H54 (cell line): Measurements from ENCODE around the gene ANGPTL2.

Source experiments
- DNase-seq: peaks from one replicate; pipeline ENCODE4 v3.0.0; 2011; ENCODE audit warnings: low spot score, mixed read lengths; ENCODE audit not compliant: insufficient read length
- FAIRE-seq: peaks from 3 replicates; lab custom pipeline; 2011; peaks lifted over from hg19 to GRCh38; lab: Jason Lieb, UNC
- POLR2A ChIP-seq: IDR thresholded peaks from 2 replicates; pipeline ENCODE4 v1.6.1; 2011; ENCODE audit warnings: low read depth, mild to moderate bottlenecking, low read length

Gene ANGPTL2

GRCh38 chr9:127109212-127109711 is 13.2 kb downstream of the ANGPTL2 start:
- FAIRE-seq (no peak), DNase-seq (no peak)
- TF ChIP-seq POLR2A, result no peak

GRCh38 chr9:127107929-127108876 is 14.2 kb downstream of the ANGPTL2 start:
- FAIRE-seq, result no peak
- DNase-seq, result no peak
- TF ChIP-seq POLR2A, result no peak

- FAIRE-seq, result no peak
- TF ChIP-seq POLR2A, result no peak
Observed at GRCh38 chr9:127107171-127107928, 15.1 kb downstream of the ANGPTL2 start.

GRCh38 chr9:127106466-127106855 is 16.0 kb downstream of the ANGPTL2 start:
- DNase-seq (no peak), FAIRE-seq (no peak)
- TF ChIP-seq POLR2A, result no peak

More at GRCh38 chr9:127107171-127107928, 15.1 kb downstream of the ANGPTL2 start:
- no peak for DNase-seq

GRCh38 chr9:127105805-127106465 is 16.5 kb downstream of the ANGPTL2 start:
- no peak for TF ChIP-seq POLR2A
- DNase-seq, result no peak
- no peak for FAIRE-seq

GRCh38 chr9:127104581-127105311 is 17.7 kb downstream of the ANGPTL2 start:
- DNase-seq (no peak), FAIRE-seq (no peak)
- no peak for TF ChIP-seq POLR2A

- DNase-seq (no peak), FAIRE-seq (no peak)
- TF ChIP-seq POLR2A, result no peak
Observed at GRCh38 chr9:127102788-127103187, 19.6 kb downstream of the ANGPTL2 start.

- no peak for TF ChIP-seq POLR2A
- DNase-seq (no peak), FAIRE-seq (no peak)
Observed at GRCh38 chr9:127102176-127102575, 20.3 kb downstream of the ANGPTL2 start.

GRCh38 chr9:127099664-127100063 is 22.8 kb downstream of the ANGPTL2 start:
- TF ChIP-seq POLR2A, result no peak
- FAIRE-seq (no peak), DNase-seq (no peak)

- FAIRE-seq (no peak), DNase-seq (no peak)
- no peak for TF ChIP-seq POLR2A
Observed at GRCh38 chr9:127098916-127099553, 23.4 kb downstream of the ANGPTL2 start.

GRCh38 chr9:127097683-127098082 is 24.8 kb downstream of the ANGPTL2 start:
- DNase-seq (no peak), FAIRE-seq (no peak)
- TF ChIP-seq POLR2A, result no peak

- TF ChIP-seq POLR2A, result no peak
- FAIRE-seq (no peak), DNase-seq (no peak)
Observed at GRCh38 chr9:127096208-127096607, 26.2 kb downstream of the ANGPTL2 start.
